Measurements from ENCODE around the gene SAMD4A.

The SAMD4A gene

DNA sequence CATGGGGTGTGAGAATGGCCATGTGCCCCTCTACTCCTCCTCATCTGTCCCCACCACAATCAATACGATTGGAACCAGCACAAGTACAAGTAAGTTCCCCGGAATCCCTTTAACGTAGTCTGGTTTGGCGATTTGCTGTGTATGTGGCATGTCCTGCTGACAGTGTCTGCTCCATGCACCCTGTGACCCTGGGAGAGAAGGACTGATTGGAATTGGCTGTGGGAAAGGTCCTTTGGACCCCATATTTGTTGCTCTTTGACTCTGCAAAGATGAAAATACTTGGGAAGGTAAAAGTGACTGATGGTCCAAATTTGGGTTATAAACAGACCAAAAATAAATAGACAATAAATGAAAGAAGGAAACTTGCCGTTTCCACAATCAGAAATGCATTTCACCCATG lies 135.6 kb downstream of the SAMD4A start:
- TF ChIP-seq, protein P1, sequence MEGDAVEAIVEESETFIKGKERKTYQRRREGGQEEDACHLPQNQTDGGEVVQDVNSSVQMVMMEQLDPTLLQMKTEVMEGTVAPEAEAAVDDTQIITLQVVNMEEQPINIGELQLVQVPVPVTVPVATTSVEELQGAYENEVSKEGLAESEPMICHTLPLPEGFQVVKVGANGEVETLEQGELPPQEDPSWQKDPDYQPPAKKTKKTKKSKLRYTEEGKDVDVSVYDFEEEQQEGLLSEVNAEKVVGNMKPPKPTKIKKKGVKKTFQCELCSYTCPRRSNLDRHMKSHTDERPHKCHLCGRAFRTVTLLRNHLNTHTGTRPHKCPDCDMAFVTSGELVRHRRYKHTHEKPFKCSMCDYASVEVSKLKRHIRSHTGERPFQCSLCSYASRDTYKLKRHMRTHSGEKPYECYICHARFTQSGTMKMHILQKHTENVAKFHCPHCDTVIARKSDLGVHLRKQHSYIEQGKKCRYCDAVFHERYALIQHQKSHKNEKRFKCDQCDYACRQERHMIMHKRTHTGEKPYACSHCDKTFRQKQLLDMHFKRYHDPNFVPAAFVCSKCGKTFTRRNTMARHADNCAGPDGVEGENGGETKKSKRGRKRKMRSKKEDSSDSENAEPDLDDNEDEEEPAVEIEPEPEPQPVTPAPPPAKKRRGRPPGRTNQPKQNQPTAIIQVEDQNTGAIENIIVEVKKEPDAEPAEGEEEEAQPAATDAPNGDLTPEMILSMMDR (IDR thresholded peaks at IDR 0.05; ENCODE audit: low read depth, low read length): no peak
- no peak overlapping the region for H3K4me3 ChIP-seq (replicated peaks in 1 of 2; ENCODE audit: low read depth in 2 of 2, low read length in 2 of 2)
- DNase-seq (ENCODE audit: low read depth in 2 of 2): no peak

DNA sequence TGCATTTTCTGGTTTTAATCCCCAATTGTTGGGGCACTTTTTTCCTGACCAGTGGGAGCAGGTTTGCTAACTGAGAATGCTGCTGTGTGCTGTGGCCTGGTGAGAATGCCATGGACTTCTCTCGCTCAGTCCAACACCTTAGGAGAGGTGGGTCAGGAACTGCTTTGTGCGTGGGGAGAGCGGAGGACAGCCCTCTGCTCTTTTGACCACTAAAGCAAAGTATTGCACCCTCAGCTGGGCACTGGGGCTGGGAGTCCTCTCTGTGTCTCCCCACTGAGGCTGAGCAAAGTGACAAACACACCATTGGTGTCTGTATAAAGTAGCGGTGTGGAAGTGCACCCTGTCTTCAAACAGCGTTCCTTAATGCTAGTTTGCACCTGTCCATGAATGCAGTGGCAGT lies 136.2 kb downstream of the SAMD4A start:
- no peak for DNase-seq (ENCODE audit: low read depth in 2 of 2)
- no peak overlapping the region for H3K4me3 ChIP-seq (replicated peaks in 1 of 2; ENCODE audit: low read depth in 2 of 2, low read length in 2 of 2)
- TF ChIP-seq, protein P1 (IDR thresholded peaks at IDR 0.05; ENCODE audit: low read depth, low read length): no peak

DNA sequence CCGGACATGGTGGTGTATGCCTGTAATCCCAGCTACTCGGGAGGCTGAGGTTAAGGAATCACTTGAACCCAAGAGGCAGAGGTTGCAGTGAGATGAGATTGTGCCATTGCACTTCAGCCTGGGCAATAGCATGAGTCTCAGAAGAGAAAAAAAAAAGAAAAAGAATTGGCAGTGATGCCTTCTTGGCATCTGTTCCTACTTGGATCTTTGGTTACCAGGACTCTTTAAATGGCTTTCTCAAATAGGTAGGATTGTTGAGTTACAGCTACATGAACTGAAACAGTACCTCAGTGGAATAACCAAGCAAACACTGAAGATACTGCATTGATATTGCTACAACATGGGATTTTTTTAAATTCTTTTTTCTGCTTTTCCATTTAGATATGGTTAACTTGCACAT lies 136.8 kb downstream of the SAMD4A start:
- DNase-seq (ENCODE audit: low read depth in 2 of 2): no peak
- TF ChIP-seq, protein P1 (IDR thresholded peaks at IDR 0.05; ENCODE audit: low read depth, low read length): no peak
- H3K4me3 ChIP-seq (replicated peaks in 1 of 2; ENCODE audit: low read depth in 2 of 2, low read length in 2 of 2): no peak overlapping the region

DNA sequence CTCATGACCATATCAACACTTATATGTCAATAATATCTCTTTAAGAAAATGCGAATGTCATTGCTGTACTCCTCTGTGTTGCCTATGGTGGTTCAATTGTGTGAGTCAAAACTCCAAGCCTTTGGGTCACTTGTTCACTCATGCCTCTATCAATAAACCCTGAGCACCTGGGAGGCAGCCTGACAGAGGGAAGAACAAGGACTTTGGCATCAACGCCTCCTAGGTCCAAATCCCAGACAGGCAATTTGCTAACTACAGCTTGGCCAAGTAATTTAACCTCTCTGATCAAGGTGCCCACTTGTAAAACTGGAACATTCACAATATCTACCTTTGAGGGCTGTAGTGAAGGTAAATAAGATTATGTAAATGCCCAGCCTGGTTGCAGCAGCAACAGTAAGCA lies 137.8 kb downstream of the SAMD4A start:
- TF ChIP-seq, protein P1 (IDR thresholded peaks at IDR 0.05; ENCODE audit: low read depth, low read length): no peak
- H3K4me3 ChIP-seq (replicated peaks in 1 of 2; ENCODE audit: low read depth in 2 of 2, low read length in 2 of 2): no peak overlapping the region
- no peak for DNase-seq (ENCODE audit: low read depth in 2 of 2)

DNA sequence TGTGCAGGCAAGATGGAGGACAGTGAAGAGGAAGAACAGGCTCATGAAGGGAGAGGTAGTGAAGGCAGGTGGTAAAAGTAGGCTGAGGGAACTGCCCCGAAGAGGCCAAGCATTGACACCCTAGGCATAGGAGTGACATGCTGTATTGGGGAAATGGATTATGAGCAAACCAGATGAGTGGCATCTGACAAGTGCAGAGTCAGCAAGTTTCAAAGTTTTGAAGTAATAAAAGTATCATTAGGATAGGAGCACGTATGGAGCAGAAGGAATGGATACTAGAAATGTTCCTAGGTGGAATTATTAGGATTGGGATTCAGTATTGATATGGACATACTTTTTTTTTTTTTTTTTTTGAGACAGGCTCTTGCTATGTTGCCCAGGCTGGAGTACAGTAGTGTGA lies 139.8 kb downstream of the SAMD4A start:
- TF ChIP-seq, protein P1 (IDR thresholded peaks at IDR 0.05; ENCODE audit: low read depth, low read length): no peak
- no peak overlapping the region for H3K4me3 ChIP-seq (replicated peaks in 1 of 2; ENCODE audit: low read depth in 2 of 2, low read length in 2 of 2)
- no peak for DNase-seq (ENCODE audit: low read depth in 2 of 2)

DNA sequence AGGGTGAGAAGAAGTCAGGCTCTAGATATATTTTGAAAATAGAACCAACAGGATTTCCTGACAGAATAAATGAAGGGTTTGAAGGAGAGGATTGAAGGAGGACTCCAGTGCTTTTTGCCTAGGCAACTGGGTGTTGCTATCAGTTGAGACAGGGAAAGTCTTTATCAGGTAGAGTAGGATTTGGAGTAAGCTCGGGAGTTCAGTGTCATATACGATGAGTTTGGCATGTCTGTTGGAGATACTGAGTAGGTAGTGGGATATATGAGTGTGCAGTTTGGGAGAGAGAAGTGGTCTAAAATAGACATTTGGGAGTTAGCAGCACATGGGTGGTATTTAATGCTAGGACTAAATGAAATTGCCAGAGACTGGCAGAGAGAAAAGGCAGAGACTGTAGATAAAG lies 141.2 kb downstream of the SAMD4A start:
- DNase-seq (ENCODE audit: low read depth in 2 of 2): no peak
- TF ChIP-seq, protein P1 (IDR thresholded peaks at IDR 0.05; ENCODE audit: low read depth, low read length): no peak

DNA sequence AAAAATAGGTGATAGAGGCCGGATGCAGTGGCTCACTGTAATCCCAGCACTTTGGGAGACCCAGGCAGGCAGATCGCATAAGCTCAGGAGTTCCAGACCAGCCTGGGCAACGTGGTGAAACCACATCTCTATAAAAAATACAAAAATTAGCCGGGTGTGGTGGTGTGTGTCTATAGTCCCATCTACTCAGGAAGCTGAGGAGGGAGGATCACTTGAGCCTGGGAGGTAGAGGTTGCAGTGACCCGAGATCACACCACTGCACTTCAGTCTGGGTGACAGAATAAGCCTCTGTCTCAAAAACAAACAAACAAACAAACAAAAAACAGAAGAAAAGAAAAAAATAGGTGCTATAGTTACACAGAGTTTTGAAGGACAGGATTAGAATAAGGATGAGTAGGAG lies 142.1 kb downstream of the SAMD4A start:
- no peak overlapping the region for H3K4me3 ChIP-seq (replicated peaks in 1 of 2; ENCODE audit: low read depth in 2 of 2, low read length in 2 of 2)
- TF ChIP-seq, protein P1 (IDR thresholded peaks at IDR 0.05; ENCODE audit: low read depth, low read length): no peak
- DNase-seq (ENCODE audit: low read depth in 2 of 2): no peak

More for the DNA sequence above, 141.2 kb downstream of the SAMD4A start:
- no peak overlapping the region for H3K4me3 ChIP-seq (replicated peaks in 1 of 2; ENCODE audit: low read depth in 2 of 2, low read length in 2 of 2)
